HEK293 (cell line): Measurements from ENCODE around the gene XPNPEP2.

Experiments
- ELK4 ChIP-seq: IDR thresholded peaks from 2 replicates; pipeline ENCODE4 v1.6.1; 2011; ENCODE audit warnings: mild to moderate bottlenecking, low read depth, low read length, borderline replicate concordance
- ZBTB26 ChIP-seq: fragments of 450-650 bp; formaldehyde crosslinking; optimal IDR thresholded peaks from 2 replicates; pipeline ENCODE3; 2016; ENCODE audit warnings: missing biosample characterization, mild to moderate bottlenecking, missing genetic modification characterization

GRCh38 chrX:129808829-129809796 is 70.3 kb downstream of the XPNPEP2 start:
- TF ChIP-seq ELK4 (no peak), ZBTB26 (no peak)
